ENCODE measurements around the gene SLC25A21. TPM values are rescaled to one million over a fixed set of nuclear protein-coding genes. Genes with fewer than 3 reads are reported as not detected.

Gene SLC25A21
- total and polyA plus RNA-seq, 2 of the 13 experiments (the other 11 are each of a cell fraction or from before 2014, with no cell fraction given): 1.9 to 2.9 TPM

DNA sequence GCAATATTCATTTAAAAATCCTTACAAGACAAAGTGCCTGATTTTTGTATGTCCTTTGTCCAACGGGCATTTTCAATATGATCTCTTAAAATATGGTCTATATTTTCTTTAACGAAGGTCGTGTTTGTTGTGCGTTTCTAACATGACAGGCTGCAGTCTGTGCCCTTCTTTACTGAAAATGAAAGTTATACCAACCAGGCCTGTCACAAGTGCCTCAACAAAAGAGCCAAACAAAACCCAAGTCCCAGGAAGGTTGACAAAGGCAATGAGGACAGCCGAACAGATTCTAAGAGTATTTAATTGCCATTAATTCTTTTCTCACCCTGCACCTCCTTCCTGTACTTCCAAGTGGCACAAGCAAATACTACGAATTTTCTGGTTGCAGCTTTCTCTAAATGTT lies 496.8 kb downstream of the SLC25A21 start:
- no peaks in the 10 kb centered on the region for H3K79me2 ChIP-seq (ENCODE audit: insufficient read depth, low read length)
- no peaks in the 10 kb centered on the region for H3K4me1 ChIP-seq (ENCODE audit: insufficient read depth, low read length)
- intact Hi-C loops (cut with micrococcal nuclease; ENCODE audit: unreplicated experiment): no loop called here
- peaks cover 0 to 17% of the 10 kb centered on the region in 2 experiments; a peak in 3 of 5 replicates for H3K27me3 ChIP-seq (ENCODE audit: control insufficient read depth in 1 of 2, insufficient read depth in 2 of 2, low read length in 2 of 2)
- POLR2A ChIA-PET: no interaction called here
- FAIRE-seq: no peak
- H3K27ac ChIP-seq (ENCODE audit: extremely low read length, insufficient read depth, low read length): no peak overlapping the region
- no peaks in the 10 kb centered on the region for H3K36me3 ChIP-seq (replicated peaks in 1 of 2; ENCODE audit: control insufficient read depth in 1 of 2, insufficient read depth in 2 of 2, low read length in 2 of 2)
- peak; percentile 51 for ATAC-seq
- 1% methylated on average over 6 of the region's 6 CpGs for WGBS (ENCODE audit: low lambda C conversion rate)
- H2AFZ ChIP-seq (ENCODE audit: low read length): no peak overlapping the region
- CTCF ChIA-PET (ENCODE audit: low intra/inter-chr PET ratio, low total read pairs): no interaction called here
- no peaks in the 10 kb centered on the region for H4K20me1 ChIP-seq (ENCODE audit: insufficient read depth, low read length)
- in situ Hi-C loops (cut with HindIII; ENCODE audit: extremely low pct_ligation_motif_present, low pct_unique_long_range_greater_than_20kb): no loop called here
- no peak for DNase-seq (ENCODE audit: low spot score)
- no peak overlapping the region for H3K4me2 ChIP-seq (ENCODE audit: low read depth, low read length)
- H3K4me3 ChIP-seq (replicated peaks in 1 of 3; ENCODE audit: insufficient read depth in 1 of 3, low read depth in 2 of 3, low read length in 3 of 3): no peak overlapping the region
- no peak overlapping the region for H3K9ac ChIP-seq (ENCODE audit: insufficient read depth, low read depth, low read length)
- TF ChIP-seq ZNF460 (CRISPR knock-in tag; IDR thresholded peaks at IDR 0.05; ENCODE audit: borderline replicate concordance): no peak
- TF ChIP-seq, protein P1, sequence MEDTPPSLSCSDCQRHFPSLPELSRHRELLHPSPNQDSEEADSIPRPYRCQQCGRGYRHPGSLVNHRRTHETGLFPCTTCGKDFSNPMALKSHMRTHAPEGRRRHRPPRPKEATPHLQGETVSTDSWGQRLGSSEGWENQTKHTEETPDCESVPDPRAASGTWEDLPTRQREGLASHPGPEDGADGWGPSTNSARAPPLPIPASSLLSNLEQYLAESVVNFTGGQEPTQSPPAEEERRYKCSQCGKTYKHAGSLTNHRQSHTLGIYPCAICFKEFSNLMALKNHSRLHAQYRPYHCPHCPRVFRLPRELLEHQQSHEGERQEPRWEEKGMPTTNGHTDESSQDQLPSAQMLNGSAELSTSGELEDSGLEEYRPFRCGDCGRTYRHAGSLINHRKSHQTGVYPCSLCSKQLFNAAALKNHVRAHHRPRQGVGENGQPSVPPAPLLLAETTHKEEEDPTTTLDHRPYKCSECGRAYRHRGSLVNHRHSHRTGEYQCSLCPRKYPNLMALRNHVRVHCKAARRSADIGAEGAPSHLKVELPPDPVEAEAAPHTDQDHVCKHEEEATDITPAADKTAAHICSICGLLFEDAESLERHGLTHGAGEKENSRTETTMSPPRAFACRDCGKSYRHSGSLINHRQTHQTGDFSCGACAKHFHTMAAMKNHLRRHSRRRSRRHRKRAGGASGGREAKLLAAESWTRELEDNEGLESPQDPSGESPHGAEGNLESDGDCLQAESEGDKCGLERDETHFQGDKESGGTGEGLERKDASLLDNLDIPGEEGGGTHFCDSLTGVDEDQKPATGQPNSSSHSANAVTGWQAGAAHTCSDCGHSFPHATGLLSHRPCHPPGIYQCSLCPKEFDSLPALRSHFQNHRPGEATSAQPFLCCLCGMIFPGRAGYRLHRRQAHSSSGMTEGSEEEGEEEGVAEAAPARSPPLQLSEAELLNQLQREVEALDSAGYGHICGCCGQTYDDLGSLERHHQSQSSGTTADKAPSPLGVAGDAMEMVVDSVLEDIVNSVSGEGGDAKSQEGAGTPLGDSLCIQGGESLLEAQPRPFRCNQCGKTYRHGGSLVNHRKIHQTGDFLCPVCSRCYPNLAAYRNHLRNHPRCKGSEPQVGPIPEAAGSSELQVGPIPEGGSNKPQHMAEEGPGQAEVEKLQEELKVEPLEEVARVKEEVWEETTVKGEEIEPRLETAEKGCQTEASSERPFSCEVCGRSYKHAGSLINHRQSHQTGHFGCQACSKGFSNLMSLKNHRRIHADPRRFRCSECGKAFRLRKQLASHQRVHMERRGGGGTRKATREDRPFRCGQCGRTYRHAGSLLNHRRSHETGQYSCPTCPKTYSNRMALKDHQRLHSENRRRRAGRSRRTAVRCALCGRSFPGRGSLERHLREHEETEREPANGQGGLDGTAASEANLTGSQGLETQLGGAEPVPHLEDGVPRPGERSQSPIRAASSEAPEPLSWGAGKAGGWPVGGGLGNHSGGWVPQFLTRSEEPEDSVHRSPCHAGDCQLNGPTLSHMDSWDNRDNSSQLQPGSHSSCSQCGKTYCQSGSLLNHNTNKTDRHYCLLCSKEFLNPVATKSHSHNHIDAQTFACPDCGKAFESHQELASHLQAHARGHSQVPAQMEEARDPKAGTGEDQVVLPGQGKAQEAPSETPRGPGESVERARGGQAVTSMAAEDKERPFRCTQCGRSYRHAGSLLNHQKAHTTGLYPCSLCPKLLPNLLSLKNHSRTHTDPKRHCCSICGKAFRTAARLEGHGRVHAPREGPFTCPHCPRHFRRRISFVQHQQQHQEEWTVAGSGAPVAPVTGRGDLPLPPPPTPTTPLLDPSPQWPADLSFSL (CRISPR knock-in tag; IDR thresholded peaks at IDR 0.05): no peak
- TF ChIP-seq ZNF841 (CRISPR knock-in tag; IDR thresholded peaks at IDR 0.05; ENCODE audit: borderline replicate concordance): no peak
- TF ChIP-seq ZNF282 (IDR thresholded peaks at IDR 0.05; ENCODE audit: partially characterized antibody): no peak
- no peak for TF ChIP-seq NFYB (CRISPR knock-in tag; IDR thresholded peaks at IDR 0.05)
- TF ChIP-seq, protein P2, sequence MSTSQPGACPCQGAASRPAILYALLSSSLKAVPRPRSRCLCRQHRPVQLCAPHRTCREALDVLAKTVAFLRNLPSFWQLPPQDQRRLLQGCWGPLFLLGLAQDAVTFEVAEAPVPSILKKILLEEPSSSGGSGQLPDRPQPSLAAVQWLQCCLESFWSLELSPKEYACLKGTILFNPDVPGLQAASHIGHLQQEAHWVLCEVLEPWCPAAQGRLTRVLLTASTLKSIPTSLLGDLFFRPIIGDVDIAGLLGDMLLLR (CRISPR knock-in tag; IDR thresholded peaks at IDR 0.05): no peak
- TF ChIP-seq, protein P3, sequence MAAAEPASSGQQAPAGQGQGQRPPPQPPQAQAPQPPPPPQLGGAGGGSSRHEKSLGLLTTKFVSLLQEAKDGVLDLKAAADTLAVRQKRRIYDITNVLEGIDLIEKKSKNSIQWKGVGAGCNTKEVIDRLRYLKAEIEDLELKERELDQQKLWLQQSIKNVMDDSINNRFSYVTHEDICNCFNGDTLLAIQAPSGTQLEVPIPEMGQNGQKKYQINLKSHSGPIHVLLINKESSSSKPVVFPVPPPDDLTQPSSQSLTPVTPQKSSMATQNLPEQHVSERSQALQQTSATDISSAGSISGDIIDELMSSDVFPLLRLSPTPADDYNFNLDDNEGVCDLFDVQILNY (CRISPR knock-in tag; conservative IDR thresholded peaks at IDR 0.05): no peak
- TF ChIP-seq ZBTB8A (CRISPR knock-in tag; IDR thresholded peaks at IDR 0.05; ENCODE audit: borderline replicate concordance, low read depth): no peak
- no peak for TF ChIP-seq KLF11 (CRISPR knock-in tag; IDR thresholded peaks at IDR 0.05)
- TF ChIP-seq SMARCE1 (IDR thresholded peaks at IDR 0.05; ENCODE audit: borderline replicate concordance): no peak
- TF ChIP-seq ONECUT2 (CRISPR knock-in tag; IDR thresholded peaks at IDR 0.05): no peak
- TF ChIP-seq, protein P4, sequence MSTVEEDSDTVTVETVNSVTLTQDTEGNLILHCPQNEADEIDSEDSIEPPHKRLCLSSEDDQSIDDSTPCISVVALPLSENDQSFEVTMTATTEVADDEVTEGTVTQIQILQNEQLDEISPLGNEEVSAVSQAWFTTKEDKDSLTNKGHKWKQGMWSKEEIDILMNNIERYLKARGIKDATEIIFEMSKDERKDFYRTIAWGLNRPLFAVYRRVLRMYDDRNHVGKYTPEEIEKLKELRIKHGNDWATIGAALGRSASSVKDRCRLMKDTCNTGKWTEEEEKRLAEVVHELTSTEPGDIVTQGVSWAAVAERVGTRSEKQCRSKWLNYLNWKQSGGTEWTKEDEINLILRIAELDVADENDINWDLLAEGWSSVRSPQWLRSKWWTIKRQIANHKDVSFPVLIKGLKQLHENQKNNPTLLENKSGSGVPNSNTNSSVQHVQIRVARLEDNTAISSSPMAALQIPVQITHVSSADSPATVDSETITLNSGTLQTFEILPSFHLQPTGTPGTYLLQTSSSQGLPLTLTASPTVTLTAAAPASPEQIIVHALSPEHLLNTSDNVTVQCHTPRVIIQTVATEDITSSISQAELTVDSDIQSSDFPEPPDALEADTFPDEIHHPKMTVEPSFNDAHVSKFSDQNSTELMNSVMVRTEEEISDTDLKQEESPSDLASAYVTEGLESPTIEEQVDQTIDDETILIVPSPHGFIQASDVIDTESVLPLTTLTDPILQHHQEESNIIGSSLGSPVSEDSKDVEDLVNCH (CRISPR knock-in tag; IDR thresholded peaks at IDR 0.05): no peak
- no peak for TF ChIP-seq XRCC5 (optimal IDR thresholded peaks at IDR 0.05; ENCODE audit: low read length)
- no peak for TF ChIP-seq ZNF747 (CRISPR knock-in tag; IDR thresholded peaks at IDR 0.05; ENCODE audit: borderline replicate concordance)
- no peak for TF ChIP-seq ZNF33A (CRISPR knock-in tag; IDR thresholded peaks at IDR 0.05; ENCODE audit: borderline replicate concordance)
- no peaks in the 10 kb centered on the region for H3K9me3 ChIP-seq (ENCODE audit: low read length)
- BruUV-seq (replicated peaks): no TSS peak
